Spleen (tissue), 11 donors: ENCODE measurements around the gene SMG6. TPM values are rescaled to one million over a fixed set of nuclear protein-coding genes. Genes with fewer than 3 reads are reported as not detected.

Source experiments
- DNase-seq: peaks from one replicate; pipeline ENCODE4 v3.0.0-alpha.2; 2020
- H3K27ac ChIP-seq, 8 donors: fragments of 200-600 bp; sonication (generic) in 7 of 8; 1 replicate in 4 of 8; 2 replicates in 4 of 8; pipeline versions ENCODE4 v1.5.0 to v1.8.0; 2016 to 2021; ENCODE audit warnings: inconsistent platforms in 4 of 8, mild to moderate bottlenecking in 4 of 8, moderate library complexity in 1 of 8
- H3K27me3 ChIP-seq, 7 donors: fragments of 200-600 bp; sonication (generic) in 6 of 7; replicated peaks in 1 of 7; 1 replicate in 4 of 7; 2 replicates in 3 of 7; pipeline versions ENCODE4 v1.5.0 to v1.8.0; 2016 to 2021; ENCODE audit warnings: inconsistent platforms in 3 of 7, mild to moderate bottlenecking in 1 of 7
- H3K36me3 ChIP-seq, 6 donors: fragments of 200-600 bp; sonication (generic) in 5 of 6; 1 replicate in 4 of 6; 2 replicates in 2 of 6; pipeline versions ENCODE4 v1.5.0 to v1.8.0; 2016 to 2021; ENCODE audit warnings: inconsistent platforms in 2 of 6
- H3K4me1 ChIP-seq, 6 donors: fragments of 200-600 bp; sonication (generic) in 5 of 6; 1 replicate in 3 of 6; 2 replicates in 3 of 6; pipeline versions ENCODE4 v1.5.0 to v1.8.0; 2016 to 2021; ENCODE audit warnings: inconsistent platforms in 3 of 6
- H3K4me3 ChIP-seq, 8 donors: fragments of 200-600 bp; sonication (generic) in 7 of 8; 1 replicate in 4 of 8; 2 replicates in 4 of 8; pipeline versions ENCODE4 v1.5.0 to v1.8.0; 2016 to 2021; ENCODE audit warnings: inconsistent platforms in 4 of 8, mild to moderate bottlenecking in 4 of 8, moderate library complexity in 2 of 8
- H3K9me3 ChIP-seq, 8 donors: fragments of 200-600 bp; sonication (generic) in 7 of 8; 1 replicate in 4 of 8; 2 replicates in 4 of 8; pipeline versions ENCODE4 v1.5.0 to v1.8.0; 2016 to 2021; ENCODE audit warnings: inconsistent platforms in 4 of 8
- CTCF ChIP-seq, 11 experiments: fragments of 200-600 bp in 7 of 11; fragments of 450-650 bp in 4 of 11; sonication (generic) in 4 of 11; IDR thresholded peaks in 8 of 11; conservative IDR thresholded peaks in 3 of 11; 1 replicate in 7 of 11; 2 replicates in 4 of 11; pipeline versions ENCODE4 v1.4.0 to v1.8.0; 2016 to 2021; ENCODE audit warnings: antibody characterized with exemption in 11 of 11, inconsistent platforms in 4 of 11, mild to moderate bottlenecking in 1 of 11
- POLR2A ChIP-seq, 3 donors: fragments of 450-650 bp; IDR thresholded peaks; one replicate each; pipeline ENCODE4 v1.5.1; 2017; ENCODE audit warnings: antibody characterized with exemption in 3 of 3, mild to moderate bottlenecking in 1 of 3
- POLR2AphosphoS5 ChIP-seq, 3 donors: sonication (generic); formaldehyde crosslinking; IDR thresholded peaks; one replicate each; pipeline ENCODE4 v1.5.1; 2017; ENCODE audit warnings: antibody characterized with exemption in 3 of 3
- WGBS, 5 donors: extraction: QIAGEN DNeasy Blood & Tissue Kit in 3 of 5; methylation state at CpG; one replicate each; pipeline versions ENCODE4 v1.1.5 to v1.1.7; 2013 to 2018; 5-methylcytosine and 5-hydroxymethylcytosine counted together
- intact Hi-C: fragments of 100-400 bp; cut with DNase I; formaldehyde crosslinking; loops from one replicate; pipeline ENCODE4 v1.15.0; 2023; ENCODE audit warnings: low total_unique reads
- polyA plus RNA-seq, 3 donors: library from polyadenylated mRNA; stranded (reverse); fragments of 200-250 nt; gene quantifications; one replicate each; pipeline ENCODE4 v1.2.1, GENCODE V29; 2013
- total RNA-seq, 7 donors: library from RNA; depleted of rRNA in 3 of 7; stranded (reverse); fragments of >200 nt in 3 of 7; fragmentation: NEBNext Ultra II Directional in 4 of 7; extraction: Animal tissue kit (Norgen Biotek cat#: 25700) in 4 of 7; gene quantifications; one replicate each; pipeline versions ENCODE4 v1.1.0 to v1.2.1, GENCODE V29; 2016 to 2021
- donor health status: healthy with polysubstance abuse.
- donor health status: DM: no; HTN: no; CAD: no; lungs with moderate emphysema.
- donor health status: DM: no; HTN: no; CAD: no.
- donor health status: Bipolar disorder and iron deficiency.
- donor health status: healthy.
- donor health status: DM: no; HTN: no; CAD: no.
- donor health status: DM: yes; HTN: yes; CAD: no.

The SMG6 gene
- total and polyA plus RNA-seq, 10 donors, result 9.7 to 44.2 (median 28.0) TPM

- WGBS, 5 donors, result 62 to 97% (median 76%) methylated on average over 3 of the region's 3 CpGs
- Histone ChIP-seq H3K4me1 (peaks cover 9 to 18% (median 17%) of the 10 kb centered on the region in 6 donors), H3K9me3 (no peaks in the 10 kb centered on the region), H3K27ac (no peak overlapping the region), H3K27me3 (no peaks in the 10 kb centered on the region), H3K36me3 (peaks cover 2 to 91% (median 84%) of the 10 kb centered on the region in 6 donors), H3K4me3 (no peak overlapping the region)
- no peak for DNase-seq
- TF ChIP-seq POLR2A (IDR thresholded peaks at IDR 0.05) (no peak), CTCF (IDR thresholded peaks at IDR 0.05 in 8 of 11, conservative IDR thresholded peaks at IDR 0.05 in 3 of 11) (no peak), POLR2AphosphoS5 (IDR thresholded peaks at IDR 0.05) (no peak)
- intact Hi-C loops, result no loop called here
Observed at GRCh38 chr17:2331303-2331702, 27.7 kb upstream of the SMG6 start.

GRCh38 chr17:2323629-2324314, 20.2 kb upstream of the SMG6 start:
- WGBS, 5 donors, result 78 to 90% (median 83%) methylated on average over 2 of the region's 2 CpGs
- no peaks in the 10 kb centered on the region for H3K4me1 ChIP-seq
- H3K27me3 ChIP-seq, result no peaks in the 10 kb centered on the region
- TF ChIP-seq POLR2AphosphoS5 (IDR thresholded peaks at IDR 0.05), result no peak
- no peak for TF ChIP-seq POLR2A (IDR thresholded peaks at IDR 0.05)
- TF ChIP-seq CTCF (IDR thresholded peaks at IDR 0.05 in 8 of 11, conservative IDR thresholded peaks at IDR 0.05 in 3 of 11), result no peak
- no peak overlapping the region for H3K27ac ChIP-seq
- no peaks in the 10 kb centered on the region for H3K9me3 ChIP-seq
- H3K36me3 ChIP-seq, result peaks cover 2 to 89% (median 72%) of the 10 kb centered on the region in 6 donors
- no peak for DNase-seq
- intact Hi-C loops, result no loop called here
- no peak overlapping the region for H3K4me3 ChIP-seq

- intact Hi-C loops, result no loop called here
- DNase-seq, result no peak
- H3K27me3 ChIP-seq, result no peaks in the 10 kb centered on the region
- no peaks in the 10 kb centered on the region for H3K4me1 ChIP-seq
- no peak overlapping the region for H3K4me3 ChIP-seq
- H3K27ac ChIP-seq, result no peak overlapping the region
- no peak for TF ChIP-seq POLR2A (IDR thresholded peaks at IDR 0.05)
- no peak for TF ChIP-seq CTCF (IDR thresholded peaks at IDR 0.05 in 8 of 11, conservative IDR thresholded peaks at IDR 0.05 in 3 of 11)
- TF ChIP-seq POLR2AphosphoS5 (IDR thresholded peaks at IDR 0.05), result no peak
- peaks cover 2 to 67% (median 52%) of the 10 kb centered on the region in 6 donors for H3K36me3 ChIP-seq
- 71 to 80% (median 77%) methylated on average over 1 of the region's 1 CpG for WGBS, 5 donors
- H3K9me3 ChIP-seq, result no peaks in the 10 kb centered on the region
Observed at GRCh38 chr17:2321399-2321798, 17.8 kb upstream of the SMG6 start.

GRCh38 chr17:2319051-2319450, 15.5 kb upstream of the SMG6 start:
- Histone ChIP-seq H3K27me3 (no peaks in the 10 kb centered on the region), H3K27ac (no peak overlapping the region), H3K9me3 (no peaks in the 10 kb centered on the region), H3K36me3 (peaks cover 0 to 43% (median 28%) of the 10 kb centered on the region in 6 donors), H3K4me1 (no peaks in the 10 kb centered on the region), H3K4me3 (no peak overlapping the region)
- DNase-seq, result no peak
- no peak for TF ChIP-seq POLR2A (IDR thresholded peaks at IDR 0.05)
- no peak for TF ChIP-seq CTCF (IDR thresholded peaks at IDR 0.05 in 8 of 11, conservative IDR thresholded peaks at IDR 0.05 in 3 of 11)
- no peak for TF ChIP-seq POLR2AphosphoS5 (IDR thresholded peaks at IDR 0.05)
- intact Hi-C loops, result no loop called here
